Gastrocnemius medialis (tissue), 4 donors: ENCODE measurements around the gene KCNJ10.

Source experiments
- POLR2A ChIP-seq, 2 donors: fragments of 450-650 bp; IDR thresholded peaks; one replicate each; pipeline ENCODE4 v1.6.1; 2017; ENCODE audit warnings: antibody characterized with exemption in 2 of 2, mild to moderate bottlenecking in 2 of 2, moderate library complexity in 2 of 2
- TF ChIP-seq, protein P1 (sequence below), 5 experiments: fragments of 450-650 bp in 3 of 5; fragments of 200-600 bp in 2 of 5; sonication (generic) in 2 of 5; IDR thresholded peaks in 4 of 5; conservative IDR thresholded peaks in 1 of 5; 1 replicate in 4 of 5; 2 replicates in 1 of 5; pipeline ENCODE4 v1.5.1; 2016 to 2019; ENCODE audit warnings: antibody characterized with exemption in 5 of 5, mild to moderate bottlenecking in 3 of 5, moderate library complexity in 3 of 5

DNA sequence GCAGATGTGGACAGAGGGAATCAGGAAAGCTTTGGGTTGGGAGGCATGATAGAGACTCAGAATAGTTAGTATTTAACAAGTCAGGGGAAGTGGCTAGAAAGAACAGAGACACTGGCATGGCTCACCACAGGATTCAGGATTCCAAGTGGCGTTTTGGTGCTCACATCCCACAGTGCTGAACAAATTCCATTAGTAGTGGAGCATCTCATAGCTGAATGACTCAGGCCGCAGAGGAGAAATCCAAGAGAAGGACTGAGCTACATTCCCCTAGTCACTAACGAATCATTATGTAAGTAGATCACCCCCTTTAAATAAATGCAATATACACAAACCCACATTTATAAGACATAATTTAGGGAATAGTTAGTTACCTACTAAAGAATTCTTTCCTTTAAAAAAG lies 6.3 kb upstream of the KCNJ10 start:
- TF ChIP-seq, protein P1, sequence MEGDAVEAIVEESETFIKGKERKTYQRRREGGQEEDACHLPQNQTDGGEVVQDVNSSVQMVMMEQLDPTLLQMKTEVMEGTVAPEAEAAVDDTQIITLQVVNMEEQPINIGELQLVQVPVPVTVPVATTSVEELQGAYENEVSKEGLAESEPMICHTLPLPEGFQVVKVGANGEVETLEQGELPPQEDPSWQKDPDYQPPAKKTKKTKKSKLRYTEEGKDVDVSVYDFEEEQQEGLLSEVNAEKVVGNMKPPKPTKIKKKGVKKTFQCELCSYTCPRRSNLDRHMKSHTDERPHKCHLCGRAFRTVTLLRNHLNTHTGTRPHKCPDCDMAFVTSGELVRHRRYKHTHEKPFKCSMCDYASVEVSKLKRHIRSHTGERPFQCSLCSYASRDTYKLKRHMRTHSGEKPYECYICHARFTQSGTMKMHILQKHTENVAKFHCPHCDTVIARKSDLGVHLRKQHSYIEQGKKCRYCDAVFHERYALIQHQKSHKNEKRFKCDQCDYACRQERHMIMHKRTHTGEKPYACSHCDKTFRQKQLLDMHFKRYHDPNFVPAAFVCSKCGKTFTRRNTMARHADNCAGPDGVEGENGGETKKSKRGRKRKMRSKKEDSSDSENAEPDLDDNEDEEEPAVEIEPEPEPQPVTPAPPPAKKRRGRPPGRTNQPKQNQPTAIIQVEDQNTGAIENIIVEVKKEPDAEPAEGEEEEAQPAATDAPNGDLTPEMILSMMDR (IDR thresholded peaks at IDR 0.05 in 4 of 5, conservative IDR thresholded peaks at IDR 0.05 in 1 of 5), result no peak
- no peak for TF ChIP-seq POLR2A (IDR thresholded peaks at IDR 0.05)
